Stimulated activated CD8-positive, alpha-beta memory T cell treated with anti-CD3 and anti-CD28 coated beads, Interleukin-4, amount 100 ng/mL, for 1 hour (primary cell): ENCODE data around the gene ZNF205.
"Not testable (repeated sequence)": the region's sequence is repeated elsewhere in the genome, so short reads cannot be mapped to it uniquely, and the experiment has no call there.

ENCODE experiments used
- DNase-seq, 2 donors: peaks; one replicate each; pipeline ENCODE4 v3.0.0-alpha.2; 2020; ENCODE audit warnings: low read depth in 2 of 2, low spot score in 1 of 2

Gene ZNF205

DNA sequence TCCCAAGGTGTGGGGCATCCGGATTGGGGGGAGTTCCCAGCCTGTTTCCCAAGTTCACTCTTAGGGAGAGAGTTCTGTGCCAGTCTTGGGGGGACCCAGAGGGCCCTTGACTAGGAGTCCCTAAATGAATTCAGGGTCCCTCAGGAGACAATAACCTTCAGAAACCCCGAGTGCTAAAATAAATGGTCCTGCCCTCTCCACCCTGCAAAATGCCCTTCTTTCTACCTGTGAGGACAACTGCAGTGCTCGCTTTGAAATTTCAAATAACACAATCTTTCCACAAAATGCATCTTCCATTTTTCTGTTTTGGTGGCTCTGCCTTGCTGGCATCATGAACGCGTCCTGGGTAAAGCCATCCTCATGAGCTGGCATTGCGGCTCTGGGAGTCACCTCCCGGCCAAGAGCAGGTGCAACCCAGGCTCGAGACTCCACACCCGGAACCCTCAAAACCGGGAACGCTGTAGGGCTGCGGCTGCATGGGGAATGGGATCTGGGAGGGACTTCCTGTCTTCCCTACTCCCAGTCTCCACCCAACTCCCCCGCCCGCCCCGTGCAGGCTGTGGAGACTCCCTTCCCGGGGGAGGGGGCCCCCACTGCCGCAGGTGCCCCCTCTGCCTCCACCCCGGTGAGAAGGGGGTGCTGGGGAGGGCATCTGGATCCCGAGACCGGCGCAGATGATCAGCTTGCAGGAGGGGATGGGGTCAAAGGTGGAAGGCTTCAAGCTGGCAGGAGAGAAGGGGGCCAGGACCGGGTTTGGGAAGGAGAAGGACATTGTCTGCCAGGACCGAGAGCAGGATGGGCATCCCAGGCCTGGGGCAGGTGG lies at the start of gene ZNF205:
TSS of gene ZNF205 (plus strand) at position 529 of the 823 bp plus-strand sequence. CDS start 845 bp downstream, outside the sequence.
- no peak for DNase-seq

DNA sequence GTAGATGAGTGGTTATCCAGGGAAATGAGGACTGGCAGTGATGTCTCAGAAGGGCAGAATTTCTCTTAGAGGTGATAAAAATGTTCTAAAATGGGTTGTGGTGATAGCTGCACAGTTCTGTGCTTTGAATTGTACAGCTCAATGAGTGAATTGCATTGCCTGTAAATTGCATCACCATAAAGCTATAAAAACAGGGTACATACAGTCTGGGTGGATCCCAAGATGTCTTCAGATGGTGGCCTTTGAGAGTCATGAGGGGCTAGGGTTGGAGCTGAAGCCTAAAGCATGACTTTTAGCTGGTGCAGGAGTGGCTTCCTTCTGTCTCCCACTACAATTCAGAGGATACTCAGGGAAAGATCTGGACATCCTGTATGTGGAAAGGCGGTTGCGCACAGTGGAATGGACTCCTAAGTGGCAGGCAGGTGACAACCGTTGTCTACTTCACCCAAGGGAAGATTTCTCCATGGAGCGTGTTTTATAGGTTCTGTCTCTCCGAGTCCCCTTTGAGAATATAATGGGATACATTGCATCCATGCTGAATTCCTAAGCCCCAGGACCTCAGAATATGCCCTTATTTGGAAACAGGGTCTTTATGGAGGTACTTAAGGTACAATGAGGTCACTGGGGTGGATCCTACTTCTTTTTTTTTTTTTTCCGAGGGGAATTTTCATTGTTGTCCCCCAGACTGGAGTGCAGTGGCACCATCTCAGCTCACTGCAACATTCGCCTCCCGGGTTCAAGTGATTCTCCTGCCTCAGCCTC lies 48.6 kb upstream of the ZNF205 start:
- DNase-seq, result no peak

DNA sequence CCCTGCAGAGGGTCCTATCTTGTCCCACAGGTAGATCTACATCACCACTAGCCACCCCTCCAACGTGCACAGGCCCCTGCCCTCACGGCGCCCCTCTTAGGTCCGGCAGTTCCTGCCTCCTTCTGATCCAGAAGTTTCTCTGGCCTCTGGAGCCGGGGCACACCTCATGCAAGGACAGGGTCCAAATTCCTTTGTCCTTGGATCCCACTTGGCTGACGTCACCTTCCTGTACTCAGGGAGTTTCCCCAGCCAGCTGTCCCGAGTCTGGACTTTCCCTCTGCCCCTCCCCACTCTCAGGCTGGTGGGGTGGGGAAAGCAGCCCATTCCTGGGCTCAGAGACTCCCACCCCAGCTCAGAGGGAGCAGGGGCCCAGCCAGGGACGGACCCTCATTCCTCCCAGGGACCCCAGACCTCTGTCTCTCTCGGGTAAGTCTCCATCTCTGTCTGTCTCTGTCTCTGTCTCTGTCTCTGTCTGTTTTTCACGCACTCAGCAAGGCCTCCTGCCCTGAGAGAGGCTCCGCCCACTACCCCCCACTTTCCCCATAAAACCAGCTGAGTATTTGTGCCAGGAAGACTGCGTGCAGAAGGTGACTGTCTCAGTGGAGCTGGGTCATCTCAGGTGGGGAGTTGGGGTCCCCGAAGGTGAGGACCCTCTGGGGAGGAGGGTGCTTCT lies 47.2 kb upstream of the ZNF205 start, which contains the start of gene IL32:
TSS of gene IL32 (plus strand) at position 572 of the 673 bp plus-strand sequence. CDS start 172 bp downstream, outside the sequence.
- peak in 1 of 2 donors; percentile 41 for DNase-seq

DNA sequence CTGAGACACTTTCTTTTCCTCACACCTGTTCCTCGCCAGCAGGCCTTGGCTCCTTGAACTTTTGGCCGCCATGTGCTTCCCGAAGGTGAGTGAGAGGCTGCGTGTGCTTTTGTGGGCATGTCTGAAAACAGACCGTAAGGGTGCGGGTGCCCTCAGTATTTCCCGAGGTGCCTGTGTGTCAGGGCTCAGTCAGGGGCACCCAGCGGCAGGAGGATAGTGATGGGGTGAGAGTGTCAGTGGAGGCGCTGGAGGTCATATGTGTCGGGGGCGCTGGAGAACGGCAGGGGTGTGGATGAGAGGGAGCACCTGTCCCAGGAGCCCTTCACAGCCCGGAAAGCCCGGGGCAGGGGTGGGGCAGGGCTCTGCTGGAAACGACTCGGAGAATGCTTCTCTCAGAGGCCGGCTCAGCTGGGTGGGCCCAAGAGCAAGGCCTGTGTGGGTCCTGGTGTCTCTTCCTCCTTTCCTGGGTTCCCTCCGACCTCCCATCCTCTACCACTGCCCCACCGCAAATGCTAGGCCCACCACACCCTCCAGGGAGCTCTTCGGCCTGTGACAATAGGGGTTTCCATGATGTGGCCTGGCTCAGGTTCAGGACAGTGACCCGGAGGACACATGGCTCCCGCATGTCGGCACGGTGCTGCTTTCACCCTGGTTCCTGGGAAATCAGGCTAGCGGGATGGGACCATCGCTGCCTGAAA lies 46.5 kb upstream of the ZNF205 start:
- no peak for DNase-seq

DNA sequence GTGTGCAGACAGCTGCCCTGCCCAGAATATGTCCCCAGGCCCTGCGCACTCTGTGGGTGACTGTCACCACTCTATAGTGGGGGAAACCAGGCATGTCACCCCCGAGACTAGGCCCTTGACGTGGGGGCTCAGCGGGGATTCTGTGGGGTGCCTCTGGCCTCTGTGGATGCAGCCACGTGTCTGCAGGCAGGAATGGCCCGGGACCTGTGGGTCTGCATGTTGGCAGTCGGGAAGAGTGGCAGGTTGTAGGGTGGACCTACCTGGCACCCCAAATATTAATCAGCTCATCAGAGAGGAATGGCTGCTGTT lies 46.0 kb upstream of the ZNF205 start:
- DNase-seq, result no peak

DNA sequence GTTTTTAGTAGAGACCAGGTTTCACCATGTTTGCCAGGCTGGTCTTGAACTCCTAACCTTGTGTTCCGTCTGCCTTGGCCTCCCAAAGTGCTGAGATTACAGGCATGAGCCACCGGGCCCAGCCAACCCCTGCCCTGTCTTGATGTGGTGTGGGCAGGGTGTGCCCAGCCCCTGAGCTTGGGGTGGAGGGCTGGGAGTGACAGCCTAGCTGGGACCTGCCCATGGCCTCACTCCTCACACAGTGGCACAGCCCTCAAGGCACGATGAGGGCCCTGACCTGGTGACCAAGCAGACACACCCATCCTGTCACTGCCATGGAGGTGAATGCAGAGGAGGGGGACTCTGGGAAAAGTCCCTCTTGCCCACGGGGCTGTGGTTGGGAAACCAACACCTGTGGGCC lies 43.9 kb upstream of the ZNF205 start:
- no peak for DNase-seq

DNA sequence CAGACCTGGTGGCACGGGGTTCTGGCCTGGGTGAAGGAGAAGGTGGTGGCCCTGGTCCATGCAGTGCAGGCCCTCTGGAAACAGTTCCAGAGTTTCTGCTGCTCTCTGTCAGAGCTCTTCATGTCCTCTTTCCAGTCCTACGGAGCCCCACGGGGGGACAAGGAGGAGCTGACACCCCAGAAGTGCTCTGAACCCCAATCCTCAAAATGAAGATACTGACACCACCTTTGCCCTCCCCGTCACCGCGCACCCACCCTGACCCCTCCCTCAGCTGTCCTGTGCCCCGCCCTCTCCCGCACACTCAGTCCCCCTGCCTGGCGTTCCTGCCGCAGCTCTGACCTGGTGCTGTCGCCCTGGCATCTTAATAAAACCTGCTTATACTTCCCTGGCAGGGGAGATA lies 43.2 kb upstream of the ZNF205 start:
- not testable (repeated sequence) for DNase-seq

DNA sequence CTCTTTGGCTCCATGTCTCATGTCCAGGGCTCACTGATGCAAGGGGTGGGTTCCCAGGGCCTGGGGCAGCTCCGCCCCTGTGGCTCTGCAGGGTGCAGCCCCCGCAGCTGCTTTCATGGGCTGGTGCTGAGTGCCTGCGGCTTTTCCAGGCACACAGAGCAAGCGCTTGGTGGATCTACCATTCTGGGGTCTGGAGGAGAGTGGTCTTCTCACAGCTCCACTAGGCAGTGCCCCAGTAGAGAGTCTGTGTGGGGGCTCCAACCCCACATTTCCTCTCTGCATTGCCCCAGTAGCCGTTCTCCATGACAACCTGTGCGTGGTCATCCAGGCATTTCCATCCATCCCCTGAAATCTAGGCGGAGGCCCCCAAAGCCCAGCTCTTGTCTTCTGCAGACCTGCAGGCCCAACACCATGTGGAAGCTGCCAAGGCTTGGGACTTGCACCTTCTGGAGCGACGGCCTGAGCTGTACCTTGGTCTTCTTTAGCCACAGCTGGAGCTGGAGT lies 41.7 kb upstream of the ZNF205 start:
- DNase-seq, result no peak

DNA sequence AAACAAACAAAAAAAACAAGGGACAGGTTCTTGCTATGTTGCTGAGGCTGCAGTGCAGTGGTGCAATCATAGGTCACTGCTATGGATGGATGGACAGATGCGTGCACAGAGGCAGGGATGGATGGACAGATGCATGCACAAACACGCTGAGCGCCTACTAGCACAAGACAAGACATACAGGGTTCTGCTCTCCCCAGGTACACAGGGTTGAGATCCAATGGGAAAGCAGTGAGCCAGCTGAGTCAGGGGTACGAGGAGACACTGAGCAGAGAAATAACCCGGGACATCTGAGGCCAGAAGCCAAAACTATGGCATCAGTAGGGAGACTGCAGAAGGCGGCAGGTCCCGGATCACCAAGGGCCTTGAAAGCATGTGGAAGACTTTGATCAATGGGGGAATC lies 40.7 kb upstream of the ZNF205 start:
- no peak for DNase-seq

DNA sequence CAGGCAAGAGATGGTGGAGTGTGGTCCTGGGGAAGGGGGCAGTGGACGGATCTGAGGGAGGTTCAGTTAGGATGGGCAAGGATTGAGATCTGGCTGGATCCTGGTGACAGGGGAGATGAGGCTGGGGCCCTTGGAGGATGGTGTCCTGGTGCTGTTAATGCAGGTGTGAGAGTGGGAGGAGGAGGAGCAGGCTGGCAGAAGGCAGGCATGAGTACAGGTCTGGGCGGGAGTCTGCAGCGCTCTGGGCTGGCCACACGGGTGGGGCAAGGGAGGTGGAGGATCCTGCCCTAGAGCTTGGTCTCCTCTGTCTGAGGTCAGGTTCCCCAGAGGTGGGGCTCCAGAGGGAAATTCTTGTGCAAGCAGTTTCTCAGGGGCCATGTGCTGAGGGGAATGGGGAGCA lies 40.2 kb upstream of the ZNF205 start:
- not testable (repeated sequence) for DNase-seq

DNA sequence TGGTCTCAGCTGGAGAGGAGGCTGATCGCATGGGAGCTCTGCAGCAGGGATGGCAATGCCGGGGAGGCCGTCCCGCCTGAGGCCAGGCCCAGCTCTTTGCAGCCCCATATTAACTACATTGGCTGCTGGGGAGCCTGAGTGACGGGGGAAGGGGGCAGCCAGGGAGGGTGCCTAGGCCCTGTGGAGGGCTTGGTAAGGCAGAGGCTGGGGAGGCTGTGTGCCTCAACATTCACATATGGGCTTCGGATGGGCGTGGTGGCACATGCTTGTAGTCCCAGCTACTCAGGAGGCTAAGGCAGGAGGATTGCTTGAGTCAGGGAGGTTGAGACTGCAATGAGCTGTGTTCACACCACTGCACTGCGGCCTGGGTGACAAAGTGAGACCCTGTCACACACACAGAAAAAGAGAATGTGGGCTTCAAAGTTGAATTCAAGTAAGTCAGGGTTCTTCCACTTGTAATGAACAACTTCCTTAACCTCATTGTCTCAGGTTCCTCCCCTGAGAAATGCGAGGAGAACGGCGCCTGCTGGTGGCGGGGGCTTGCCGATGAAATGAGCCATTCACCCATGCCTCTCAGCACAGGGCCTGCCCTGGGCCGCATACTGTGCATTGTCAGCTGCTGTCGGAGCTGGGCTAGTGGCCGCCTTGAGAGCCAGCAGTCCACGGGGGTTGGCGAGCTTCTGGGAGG lies 39.7 kb upstream of the ZNF205 start:
- DNase-seq, result not testable (repeated sequence)

DNA sequence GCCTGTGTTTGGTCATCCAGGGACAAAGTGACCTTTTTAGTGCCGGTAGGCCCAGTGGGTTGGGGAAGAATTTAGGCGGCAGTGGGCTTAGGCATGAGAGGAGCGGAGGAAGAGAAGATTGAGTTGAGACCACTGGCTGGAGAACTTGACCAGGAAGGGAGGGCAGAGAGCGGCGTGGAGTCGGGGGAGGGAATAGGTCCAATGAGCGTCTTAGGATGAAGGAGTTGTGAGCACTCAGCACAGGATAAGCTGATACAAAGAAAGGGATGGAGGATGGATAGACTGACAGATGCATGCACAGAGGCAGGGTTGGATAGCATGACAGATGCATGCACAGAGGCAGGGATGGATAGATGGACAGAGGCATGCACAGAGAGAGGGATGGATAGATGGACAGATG lies 38.9 kb upstream of the ZNF205 start:
- DNase-seq, result no peak

DNA sequence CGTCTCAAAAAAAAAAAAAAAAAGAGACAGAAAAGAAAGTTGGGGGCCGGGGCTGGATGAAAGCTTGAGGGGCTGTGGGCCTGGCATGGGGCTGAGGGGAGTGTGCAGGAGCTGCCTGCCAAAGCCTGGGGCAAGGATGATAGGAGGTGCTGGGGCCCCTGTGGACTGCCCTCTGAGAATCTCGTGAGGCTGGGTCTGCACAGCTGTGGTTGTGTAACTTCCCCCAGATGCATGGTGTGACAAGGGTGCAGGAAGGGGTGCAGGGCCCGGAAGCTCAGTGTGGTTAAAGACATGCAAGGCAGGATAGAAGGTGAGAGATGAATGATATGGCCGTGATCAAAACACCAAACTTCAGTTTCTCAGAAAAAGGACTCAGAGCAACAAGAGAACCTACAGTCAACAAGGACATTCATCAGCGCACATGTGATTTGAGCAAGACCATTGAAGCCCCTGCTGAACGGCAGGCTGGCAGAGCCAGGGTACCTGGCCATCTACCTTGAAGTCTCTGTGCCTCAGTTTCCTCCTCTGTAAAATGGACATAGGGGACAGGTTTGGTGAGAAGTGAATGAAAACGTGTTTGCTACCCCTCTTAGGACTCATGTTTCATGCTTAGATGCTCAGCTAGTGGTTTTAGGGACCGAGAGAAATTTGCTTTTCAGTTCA lies 37.4 kb upstream of the ZNF205 start:
- peak in 1 of 2 donors; percentile 62 for DNase-seq

DNA sequence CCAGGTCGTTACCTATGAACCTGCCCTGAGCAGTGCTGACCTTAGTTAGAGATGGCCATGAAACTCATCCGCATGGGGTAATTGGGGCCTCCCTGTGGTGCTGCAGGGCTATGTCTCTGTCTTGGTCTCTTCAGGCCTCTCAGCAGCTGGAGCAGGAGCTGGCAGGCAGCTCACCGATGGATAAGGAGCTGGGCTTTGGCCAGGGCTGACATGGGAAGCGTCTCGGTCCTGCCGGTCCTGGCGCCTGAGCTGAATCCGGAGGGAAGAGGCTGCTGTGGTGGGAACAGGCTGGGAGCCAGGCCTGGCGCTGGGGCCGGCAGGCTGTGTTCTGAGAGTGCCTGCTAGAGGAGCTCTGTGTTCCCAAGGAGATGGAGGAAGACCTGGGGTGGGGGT lies 36.9 kb upstream of the ZNF205 start:
- DNase-seq, result no peak

DNA sequence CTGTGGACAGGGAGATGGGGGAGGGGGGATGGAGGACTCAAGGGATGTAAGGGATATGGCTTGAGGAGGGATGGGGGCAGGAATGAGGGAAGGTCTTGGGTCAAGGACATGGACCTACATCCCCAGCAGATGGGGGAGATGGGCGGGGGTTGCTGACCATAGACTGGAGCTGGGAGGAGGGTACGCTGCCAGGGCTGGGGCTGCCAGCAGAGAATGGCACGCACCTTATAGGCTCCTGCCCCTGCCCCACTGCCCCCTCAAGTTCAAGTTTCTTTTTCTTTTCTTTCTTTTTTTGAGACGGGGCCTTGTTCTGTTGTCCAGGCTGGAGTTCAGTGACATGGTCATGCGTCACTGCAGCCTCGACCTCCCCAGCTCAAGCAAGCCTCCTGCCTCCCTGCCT lies 36.4 kb upstream of the ZNF205 start:
- DNase-seq, result not testable (repeated sequence)

DNA sequence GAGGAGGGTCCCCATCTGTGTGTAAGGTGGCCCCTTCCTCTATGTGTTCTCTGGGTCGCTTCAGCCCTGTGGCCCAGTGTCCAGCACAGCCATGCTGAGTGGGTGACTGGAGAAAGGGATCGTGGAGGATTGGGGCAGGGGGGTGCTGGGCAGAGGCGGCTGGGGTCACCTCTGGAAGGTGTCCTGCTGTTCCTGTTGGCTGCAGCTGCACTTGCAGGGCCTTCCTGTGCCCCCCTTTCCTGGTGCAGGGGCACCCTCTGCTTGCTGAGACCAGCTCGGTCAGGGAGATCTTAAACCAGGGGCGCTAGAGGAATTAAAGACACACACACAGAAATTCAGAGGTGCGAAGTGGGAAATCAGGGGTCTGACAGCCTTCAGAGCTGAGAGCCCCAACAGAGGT lies 35.8 kb upstream of the ZNF205 start:
- no peak for DNase-seq

DNA sequence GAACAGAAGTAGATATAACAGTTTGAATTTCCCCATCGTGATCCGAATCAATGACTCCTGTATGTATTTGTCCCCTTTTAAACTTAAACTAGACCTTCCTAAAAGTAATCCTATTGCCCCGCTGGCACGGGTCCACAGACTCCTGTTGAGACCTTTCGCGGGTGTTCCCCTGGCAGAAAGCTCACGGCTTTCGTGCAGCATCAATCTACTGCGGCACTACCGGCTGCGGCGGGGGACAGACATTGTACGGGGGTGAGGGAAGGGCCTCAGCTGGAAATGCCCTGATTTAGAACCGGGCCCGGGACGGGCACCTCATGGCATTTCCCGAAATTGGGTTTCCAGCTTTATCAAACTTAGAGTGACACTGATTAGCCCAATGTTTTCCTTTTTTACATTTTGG lies 32.4 kb upstream of the ZNF205 start:
- DNase-seq, result no peak

DNA sequence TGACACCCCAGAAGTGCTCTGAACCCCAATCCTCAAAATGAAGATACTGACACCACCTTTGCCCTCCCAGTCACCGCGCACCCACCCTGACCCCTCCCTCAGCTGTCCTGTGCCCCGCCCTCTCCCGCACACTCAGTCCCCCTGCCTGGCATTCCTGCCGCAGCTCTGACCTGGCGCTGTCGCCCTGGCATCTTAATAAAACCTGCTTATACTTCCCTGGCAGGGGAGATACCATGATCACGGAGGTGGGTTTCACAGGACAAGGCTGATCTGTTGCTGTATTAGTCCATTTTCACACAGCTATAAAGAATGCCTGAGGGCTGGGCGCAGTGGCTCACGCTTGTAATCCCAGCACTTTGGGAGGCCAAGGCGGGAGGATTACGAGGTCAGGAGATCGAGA lies 30.4 kb upstream of the ZNF205 start:
- DNase-seq, result not testable (repeated sequence)

DNA sequence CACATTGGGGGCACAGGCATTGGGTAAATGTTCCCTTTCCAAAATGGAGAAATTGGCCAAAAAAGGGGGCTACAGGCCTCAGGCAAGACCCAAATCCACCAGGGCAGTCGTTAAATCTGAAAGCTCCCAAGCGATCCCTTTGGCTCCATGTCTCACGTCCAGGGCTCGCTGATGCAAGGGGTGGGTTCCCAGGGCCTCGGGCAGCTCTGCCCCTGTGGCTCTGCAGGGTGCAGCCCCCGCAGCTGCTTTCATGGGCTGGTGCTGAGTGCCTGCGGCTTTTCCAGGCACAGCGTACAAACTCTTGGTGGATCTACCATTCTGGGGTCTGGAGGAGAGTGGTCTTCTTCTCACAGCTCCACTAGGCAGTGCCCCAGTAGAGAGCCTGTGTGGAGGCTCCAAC lies 29.0 kb upstream of the ZNF205 start:
- DNase-seq, result not testable (repeated sequence)

DNA sequence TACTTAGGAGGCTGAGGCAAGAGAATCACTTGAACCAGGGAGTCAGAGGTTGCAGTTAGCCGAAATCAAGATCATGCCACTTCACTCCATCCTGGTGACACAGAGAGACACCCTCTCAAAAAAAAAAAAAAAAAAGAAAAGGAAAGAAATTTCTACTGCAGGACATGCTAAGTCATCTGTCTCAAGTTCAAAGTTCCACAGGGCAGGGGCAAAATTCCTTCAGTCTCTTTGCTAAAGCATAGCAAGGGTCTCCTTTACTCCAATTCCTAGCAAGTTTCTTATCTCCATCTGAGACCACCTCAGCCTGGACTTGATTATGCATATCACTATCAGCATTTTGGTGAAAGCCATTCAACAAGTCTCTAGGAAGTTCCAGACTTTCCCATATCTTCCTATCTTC lies 27.9 kb upstream of the ZNF205 start:
- DNase-seq, result no peak
